Fibroblast of skin of right quadriceps (primary cell): ENCODE results near the gene IQSEC1.
"Not testable (repeated sequence)": the region's sequence is repeated elsewhere in the genome, so short reads cannot be mapped to it uniquely, and the experiment has no call there.

Experiments used
- DNase-seq: peaks from one replicate; pipeline ENCODE4 v3.0.0-alpha.2; 2013

The IQSEC1 gene

DNA sequence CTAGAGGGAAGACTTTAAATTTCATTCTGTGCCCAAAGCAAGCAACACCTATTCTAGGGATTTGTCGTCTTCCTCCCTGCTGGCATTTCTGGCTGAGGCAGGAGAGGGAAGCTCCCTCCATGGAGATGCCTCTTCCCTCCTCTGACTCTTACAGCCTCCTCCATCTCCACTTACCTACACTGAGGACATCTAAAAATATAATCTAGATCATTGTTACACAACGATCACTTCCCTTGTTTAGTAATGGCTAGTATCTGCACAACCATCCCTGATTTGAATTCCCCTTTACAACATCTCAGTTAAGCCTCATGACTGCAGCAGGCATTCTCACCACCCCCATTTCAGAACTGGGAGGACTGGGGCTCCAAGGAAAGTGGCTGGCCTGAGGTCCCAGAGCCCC lies 219.4 kb downstream of the IQSEC1 start:
- not testable (repeated sequence) for DNase-seq

DNA sequence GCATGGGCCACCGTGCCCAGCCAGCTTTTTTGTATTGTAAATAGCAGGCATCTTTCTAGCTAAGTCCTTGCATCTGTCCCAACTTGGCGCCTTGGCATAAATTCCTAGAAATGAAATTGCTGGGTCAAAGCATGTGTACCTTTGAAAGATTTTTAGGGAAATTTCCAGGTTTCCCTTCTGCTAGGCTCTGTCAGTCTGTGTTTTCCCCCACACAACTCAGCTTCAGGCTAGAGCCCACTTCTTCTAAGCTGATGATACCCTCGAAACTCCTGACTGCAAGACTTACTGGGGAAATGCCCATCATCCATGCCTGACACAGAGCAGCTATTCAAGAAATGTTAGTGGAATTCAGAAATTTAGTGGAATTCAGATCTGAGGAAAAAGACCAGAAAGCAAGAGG lies 221.0 kb downstream of the IQSEC1 start:
- no peak for DNase-seq
